ENCODE results near the gene CYP4F22.

GRCh38 chr19:15516363-15516762, 8.0 kb downstream of the CYP4F22 start:
- no peak for TF ChIP-seq EP300 (IDR thresholded peaks at IDR 0.05)
- no peak for TF ChIP-seq CTCF (IDR thresholded peaks at IDR 0.05)
- TF ChIP-seq POLR2A (IDR thresholded peaks at IDR 0.05) = no peak
- no peak for TF ChIP-seq POLR2AphosphoS5 (IDR thresholded peaks at IDR 0.05)
